Astrocyte (in vitro differentiated cells and primary cell): ENCODE measurements around the gene SLC2A2.

ENCODE experiments used
- CTCF ChIP-seq: IDR thresholded peaks from 2 replicates; pipeline ENCODE4 v1.5.1; 2011; ENCODE audit warnings: low read depth, mild to moderate bottlenecking, inconsistent platforms, low read length, moderate library complexity; ENCODE audit not compliant: insufficient read depth
- EZH2 ChIP-seq: IDR thresholded peaks from 2 replicates; pipeline ENCODE4 v1.6.1; 2012; ENCODE audit warnings: mild to moderate bottlenecking, low read length, inconsistent platforms; ENCODE audit not compliant: insufficient read depth

- TF ChIP-seq CTCF: no peak
- TF ChIP-seq EZH2: no peak
Measured at GRCh38 chr3:171028025-171028778, 1.7 kb upstream of the SLC2A2 start.
